ENCODE data around the gene JPH3.

Gene JPH3

GRCh38 chr16:87740441-87740840 lies 138.1 kb downstream of the JPH3 start:
- no peak for DNase-seq (ENCODE audit: low read depth, low spot score)

GRCh38 chr16:87740909-87741424 lies 138.7 kb downstream of the JPH3 start:
- peak; percentile 18 for DNase-seq (ENCODE audit: low read depth, low spot score)

GRCh38 chr16:87741700-87742415 lies 139.6 kb downstream of the JPH3 start:
- no peak for DNase-seq (ENCODE audit: low read depth, low spot score)

- DNase-seq (ENCODE audit: low read depth, low spot score) = no peak
Measured at GRCh38 chr16:87742781-87743490, 140.6 kb downstream of the JPH3 start.

- no peak for DNase-seq (ENCODE audit: low read depth, low spot score)
Measured at GRCh38 chr16:87744750-87745514, 142.6 kb downstream of the JPH3 start.

- no peak for DNase-seq (ENCODE audit: low read depth, low spot score)
Measured at GRCh38 chr16:87746178-87746577, 143.9 kb downstream of the JPH3 start.

All from ELF-1 (cell line).